ELR (cell line): ENCODE results near the gene ADIRF.
A peak's percentile ranks its signal among the peaks of the same experiment; 100 is the strongest.
"Not testable (repeated sequence)": the region's sequence is repeated elsewhere in the genome, so short reads cannot be mapped to it uniquely, and the experiment has no call there.

ENCODE experiments used
- DNase-seq: peaks from one replicate; pipeline ENCODE4 v3.0.0-alpha.2; 2015; ENCODE audit warnings: low read depth

Gene ADIRF

GRCh38 chr10:86946213-86947155 is 21.8 kb upstream of the ADIRF start:
- no peak for DNase-seq

- not testable (repeated sequence) for DNase-seq
Observed at GRCh38 chr10:86947806-86948205, 20.5 kb upstream of the ADIRF start.

- no peak for DNase-seq
Observed at GRCh38 chr10:86950349-86950748, 17.9 kb upstream of the ADIRF start.

- no peak for DNase-seq
Observed at GRCh38 chr10:86951184-86951761, 17.0 kb upstream of the ADIRF start.

- DNase-seq, result no peak
Observed at GRCh38 chr10:86952106-86952505, 16.2 kb upstream of the ADIRF start.

- not testable (repeated sequence) for DNase-seq
Observed at GRCh38 chr10:86952697-86953096, 15.6 kb upstream of the ADIRF start.

- DNase-seq, result peak; percentile 14
Observed at GRCh38 chr10:86953747-86954680, 14.3 kb upstream of the ADIRF start.

GRCh38 chr10:86954681-86955500 is 13.4 kb upstream of the ADIRF start:
- DNase-seq, result no peak

GRCh38 chr10:86955501-86956194 is 12.6 kb upstream of the ADIRF start:
- no peak for DNase-seq

GRCh38 chr10:86956195-86956847 is 12.0 kb upstream of the ADIRF start:
- no peak for DNase-seq

- DNase-seq, result no peak
Observed at GRCh38 chr10:86956848-86957448, 11.3 kb upstream of the ADIRF start.

- DNase-seq, result no peak
Observed at GRCh38 chr10:86957471-86958115, 10.7 kb upstream of the ADIRF start, which contains the start of gene MMRN2. Gene MMRN2 (minus strand): TSS chr10:86957615. CDS start chr10:86957541, 74 bp downstream.

- no peak for DNase-seq
Observed at GRCh38 chr10:86958116-86958900, 10.0 kb upstream of the ADIRF start, which contains the start of gene SNCG. Gene SNCG (plus strand): TSS chr10:86958599. CDS start chr10:86958698, 99 bp downstream.

GRCh38 chr10:86958901-86959736 is 9.2 kb upstream of the ADIRF start:
- peak; percentile 84 for DNase-seq

GRCh38 chr10:86959737-86960002 is 8.6 kb upstream of the ADIRF start:
- DNase-seq, result no peak

GRCh38 chr10:86960003-86960862 is 8.0 kb upstream of the ADIRF start:
- DNase-seq, result peak; percentile 85
